IMR-90 (cell line): ENCODE measurements around the gene RIOK2. TPM values are rescaled to one million over a fixed set of nuclear protein-coding genes. Genes with fewer than 3 reads are reported as not detected.
A peak's percentile ranks its signal among the peaks of the same experiment; 100 is the strongest.

ENCODE experiments used
- ATAC-seq: fragments of 200-7000 bp; cut with Tn5 transposase; 2 replicates; pipeline ENCODE4 v1.9.1; 2020; ENCODE audit warnings: low read depth, mild to moderate bottlenecking, moderate library complexity
- BruUV-seq: library from RNA; stranded (reverse); fragments of 400-500 nt; replicated peaks from 2 replicates; lab custom pipeline; 2021; lab: Mats Ljungman, UMichigan
- CTCF ChIA-PET: fragments of 300-600 bp; formaldehyde crosslinking; extraction: SDS; loops from one replicate; lab custom pipeline; 2021; ENCODE audit warnings: antibody characterized with exemption; lab: Yijun Ruan, JAX
- POLR2A ChIA-PET: fragments of 300-600 bp; sonication (Branson Sonifier 250); formaldehyde crosslinking; loops from one replicate; lab custom pipeline; 2022; ENCODE audit warnings: antibody characterized with exemption; ENCODE audit not compliant: unreplicated experiment; lab: Charles Lee
- DNase-seq: peaks from one replicate; pipeline ENCODE4 v3.0.0; 2013
- H2AFZ ChIP-seq: replicated peaks from 2 replicates; pipeline ENCODE3; 2013; ENCODE audit warnings: low read length, mild to moderate bottlenecking; ENCODE audit not compliant: poor library complexity
- H2AK5ac ChIP-seq: 2 replicates; pipeline ENCODE4 v1.6.1; 2013; ENCODE audit warnings: low read depth, low read length, inconsistent platforms
- H2AK9ac ChIP-seq: replicated peaks from 2 replicates; pipeline ENCODE3; 2013; ENCODE audit warnings: mild to moderate bottlenecking, low read depth, low read length, moderate library complexity; ENCODE audit not compliant: poor library complexity
- H2BK120ac ChIP-seq: 2 replicates; pipeline ENCODE4 v1.6.1; 2013; ENCODE audit warnings: low read depth, low read length, inconsistent platforms
- H2BK15ac ChIP-seq: 3 replicates; pipeline ENCODE4 v1.6.1; 2013; ENCODE audit warnings: low read depth, low read length, inconsistent platforms
- H2BK20ac ChIP-seq: 2 replicates; pipeline ENCODE4 v1.6.1; 2013; ENCODE audit warnings: low read depth, mild to moderate bottlenecking, inconsistent platforms, low read length, moderate library complexity
- H2BK5ac ChIP-seq: 2 replicates; pipeline ENCODE4 v1.6.1; 2013; ENCODE audit warnings: mild to moderate bottlenecking, low read depth, low read length, inconsistent platforms; ENCODE audit not compliant: poor library complexity, severe bottlenecking
- H3K14ac ChIP-seq: replicated peaks from 2 replicates; pipeline ENCODE4 v1.6.1; 2013; ENCODE audit warnings: low read depth, low read length, inconsistent platforms
- H3K18ac ChIP-seq: 2 replicates; pipeline ENCODE4 v1.6.1; 2013; ENCODE audit warnings: low read depth, low read length, control low read depth
- H3K23ac ChIP-seq: 2 replicates; pipeline ENCODE4 v1.6.1; 2013; ENCODE audit warnings: low read depth, low read length, inconsistent platforms
- H3K27ac ChIP-seq: 2 replicates; pipeline ENCODE4 v1.5.1; 2013; ENCODE audit warnings: mild to moderate bottlenecking, control low read depth, low read length; ENCODE audit not compliant: insufficient read depth
- H3K27me3 ChIP-seq: 2 replicates; pipeline ENCODE4 v1.6.1; 2013; ENCODE audit warnings: low read length; ENCODE audit not compliant: control insufficient read depth, insufficient read depth
- H3K36me3 ChIP-seq: 2 replicates; pipeline ENCODE4 v1.6.1; 2013; ENCODE audit warnings: low read length, mixed read lengths; ENCODE audit not compliant: control insufficient read depth, insufficient read depth
- H3K4ac ChIP-seq: 2 replicates; pipeline ENCODE4 v1.6.1; 2013; ENCODE audit warnings: low read depth, low read length, inconsistent platforms
- H3K4me1 ChIP-seq: 2 replicates; pipeline ENCODE4 v1.6.1; 2013; ENCODE audit warnings: low read length, mixed read lengths; ENCODE audit not compliant: control insufficient read depth, insufficient read depth
- H3K4me2 ChIP-seq: 2 replicates; pipeline ENCODE4 v1.6.1; 2013; ENCODE audit warnings: low read depth, mild to moderate bottlenecking, control low read depth, low read length, moderate library complexity
- H3K4me3 ChIP-seq: 2 replicates; pipeline ENCODE4 v1.5.1; 2013; ENCODE audit warnings: low read depth, mild to moderate bottlenecking, control low read depth, low read length, moderate library complexity; ENCODE audit not compliant: insufficient read depth
- H3K56ac ChIP-seq: 2 replicates; pipeline ENCODE4 v1.6.1; 2013; ENCODE audit warnings: low read length, inconsistent platforms; ENCODE audit not compliant: insufficient read depth; ENCODE audit errors: extremely low read depth
- H3K79me1 ChIP-seq, 2 experiments: 2 replicates each; pipeline ENCODE4 v1.6.1; 2013; ENCODE audit warnings: low read length in 2 of 2, inconsistent platforms in 1 of 2, low read depth in 1 of 2
- H3K9ac ChIP-seq: 2 replicates; pipeline ENCODE4 v1.6.1; 2013; ENCODE audit warnings: low read depth, low read length, control low read depth
- H3K9me1 ChIP-seq: 2 replicates; pipeline ENCODE4 v1.6.1; 2013; ENCODE audit warnings: low read length, inconsistent platforms; ENCODE audit not compliant: insufficient read depth
- H3K9me3 ChIP-seq: 2 replicates; pipeline ENCODE4 v1.6.1; 2013; ENCODE audit warnings: low read length; ENCODE audit not compliant: control insufficient read depth, insufficient read depth
- H4K20me1 ChIP-seq: 2 replicates; pipeline ENCODE4 v1.6.1; 2013; ENCODE audit warnings: low read length, inconsistent platforms; ENCODE audit not compliant: insufficient read depth
- H4K5ac ChIP-seq: 2 replicates; pipeline ENCODE4 v1.6.1; 2013; ENCODE audit warnings: mild to moderate bottlenecking, low read depth, low read length, control low read depth
- H4K8ac ChIP-seq, 2 experiments: 2 replicates each; pipeline ENCODE4 v1.6.1; 2013; ENCODE audit warnings: low read depth in 2 of 2, low read length in 2 of 2, control low read depth in 1 of 2, inconsistent platforms in 1 of 2
- H4K91ac ChIP-seq: 2 replicates; pipeline ENCODE4 v1.6.1; 2013; ENCODE audit warnings: low read depth, low read length, inconsistent platforms; ENCODE audit not compliant: insufficient read depth
- MAFK ChIP-seq: IDR thresholded peaks from 2 replicates; pipeline ENCODE4 v1.6.1; 2012; ENCODE audit warnings: low read depth, low read length, improper control_type of control experiment
- MXI1 ChIP-seq: IDR thresholded peaks from 2 replicates; pipeline ENCODE4 v1.6.1; 2012; ENCODE audit warnings: low read depth, mild to moderate bottlenecking, low read length, moderate library complexity, borderline replicate concordance
- NFE2L2 ChIP-seq: fragments of 150-350 bp; IDR thresholded peaks from 2 replicates; pipeline ENCODE4 v1.6.1; 2016; ENCODE audit warnings: low read depth, mild to moderate bottlenecking, low read length
- RAD21 ChIP-seq: IDR thresholded peaks from 2 replicates; pipeline ENCODE4 v1.6.1; 2012; ENCODE audit warnings: low read length, improper control_type of control experiment
- RCOR1 ChIP-seq: IDR thresholded peaks from 2 replicates; pipeline ENCODE4 v1.6.1; 2012; ENCODE audit warnings: mild to moderate bottlenecking, low read length, improper control_type of control experiment; ENCODE audit not compliant: insufficient replicate concordance
- dilution Hi-C: fragments of 300-500 bp; cut with HindIII; formaldehyde crosslinking; loops from one replicate; pipeline ENCODE4 v1.14.3; 2018; ENCODE audit warnings: low sequenced_read_pairs; ENCODE audit not compliant: unreplicated experiment
- in situ Hi-C: fragments of 300-500 bp; cut with MboI; formaldehyde crosslinking; loops from 3 replicates; pipeline ENCODE4 v1.14.3; 2019; ENCODE audit warnings: low sequenced_read_pairs, inconsistent platforms, mixed read lengths
- intact Hi-C: fragments of 100-400 bp; cut with micrococcal nuclease; formaldehyde crosslinking; loops from 2 replicates; pipeline ENCODE4 v1.10.0; 2022
- polyA plus RNA-seq, 3 experiments: library from polyadenylated mRNA; depleted of rRNA; stranded (reverse); fragments of >200 nt; gene quantifications; 2 replicates each; pipeline ENCODE4 v1.2.3, GENCODE V29; 2012; ENCODE audit warnings: low replicate concordance in 1 of 3
- total RNA-seq: library from RNA; depleted of rRNA; stranded (reverse); fragments of >200 nt; gene quantifications from 2 replicates; pipeline ENCODE4 v1.2.3, GENCODE V29; 2012
- TF ChIP-seq, protein P1 (sequence below): fragments of 150-350 bp; IDR thresholded peaks from 2 replicates; pipeline ENCODE4 v1.6.1; 2017; ENCODE audit warnings: mild to moderate bottlenecking, antibody characterized with exemption, low read length, low read depth

RIOK2 gene
- total and polyA plus RNA-seq, 2 of the 4 experiments (the other 2 are of a cell fraction): 10.7 to 17.7 TPM

DNA sequence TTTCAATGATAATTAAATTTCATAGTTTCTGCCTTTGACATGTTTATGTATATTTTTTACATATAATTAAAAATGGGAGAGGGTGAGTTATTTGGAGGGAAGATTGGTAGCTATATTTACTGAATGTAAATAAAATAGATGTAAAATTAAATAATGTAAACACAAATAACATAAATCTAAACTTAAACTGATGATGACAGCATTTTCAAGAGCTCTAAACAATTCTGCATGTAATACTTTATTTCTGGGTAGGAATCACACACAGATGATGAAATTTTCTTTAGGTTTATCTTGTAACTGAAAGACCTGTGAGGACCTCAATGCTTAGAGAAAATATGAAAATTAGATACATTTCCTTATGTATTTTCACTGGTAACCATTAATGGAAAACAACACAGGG is 42.2 kb upstream of the RIOK2 start:
- intact Hi-C loops: no loop called here
- no peak overlapping the region for H3K9ac ChIP-seq
- H3K36me3 ChIP-seq: no peaks in the 10 kb centered on the region
- no TSS peak for BruUV-seq
- H3K4me3 ChIP-seq: no peak overlapping the region
- TF ChIP-seq MAFK (peak; percentile 66), RAD21 (no peak), RCOR1 (no peak), MXI1 (no peak), NFE2L2 (no peak)
- TF ChIP-seq, protein P1, sequence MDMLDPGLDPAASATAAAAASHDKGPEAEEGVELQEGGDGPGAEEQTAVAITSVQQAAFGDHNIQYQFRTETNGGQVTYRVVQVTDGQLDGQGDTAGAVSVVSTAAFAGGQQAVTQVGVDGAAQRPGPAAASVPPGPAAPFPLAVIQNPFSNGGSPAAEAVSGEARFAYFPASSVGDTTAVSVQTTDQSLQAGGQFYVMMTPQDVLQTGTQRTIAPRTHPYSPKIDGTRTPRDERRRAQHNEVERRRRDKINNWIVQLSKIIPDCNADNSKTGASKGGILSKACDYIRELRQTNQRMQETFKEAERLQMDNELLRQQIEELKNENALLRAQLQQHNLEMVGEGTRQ: no peak
- no peaks in the 10 kb centered on the region for H3K9me1 ChIP-seq
- no peak overlapping the region for H3K27ac ChIP-seq
- dilution Hi-C loops: no loop called here
- no peaks in the 10 kb centered on the region for H3K79me1 ChIP-seq
- no peak overlapping the region for H2AK9ac ChIP-seq
- H4K20me1 ChIP-seq: no peaks in the 10 kb centered on the region
- H2BK5ac ChIP-seq: no peak overlapping the region
- no peak overlapping the region for H3K23ac ChIP-seq
- DNase-seq (no peak), ATAC-seq (no peak)
- no peak overlapping the region for H3K4me2 ChIP-seq
- no peak overlapping the region for H3K4ac ChIP-seq
- H3K18ac ChIP-seq: no peak overlapping the region
- H3K4me1 ChIP-seq: no peaks in the 10 kb centered on the region; the same call in 1 of the 2 replicates
- H2BK20ac ChIP-seq: no peak overlapping the region
- no peak overlapping the region; a peak in 1 of 4 replicates for H4K8ac ChIP-seq
- H2BK120ac ChIP-seq: no peak overlapping the region
- no peak overlapping the region for H4K91ac ChIP-seq
- no peaks in the 10 kb centered on the region for H3K9me3 ChIP-seq
- no peak overlapping the region for H2AFZ ChIP-seq
- H3K14ac ChIP-seq: no peak overlapping the region
- H3K56ac ChIP-seq: no peak overlapping the region
- POLR2A ChIA-PET: no interaction called here
- no peaks in the 10 kb centered on the region for H3K27me3 ChIP-seq
- no peak overlapping the region for H4K5ac ChIP-seq
- CTCF ChIA-PET: no interaction called here
- H2BK15ac ChIP-seq: no peak overlapping the region
- no peak overlapping the region for H2AK5ac ChIP-seq
- in situ Hi-C loops: no loop called here
